Measurements from ENCODE around the gene CHST12.
"Not testable (repeated sequence)": the region's sequence is repeated elsewhere in the genome, so short reads cannot be mapped to it uniquely, and the experiment has no call there.

DNA sequence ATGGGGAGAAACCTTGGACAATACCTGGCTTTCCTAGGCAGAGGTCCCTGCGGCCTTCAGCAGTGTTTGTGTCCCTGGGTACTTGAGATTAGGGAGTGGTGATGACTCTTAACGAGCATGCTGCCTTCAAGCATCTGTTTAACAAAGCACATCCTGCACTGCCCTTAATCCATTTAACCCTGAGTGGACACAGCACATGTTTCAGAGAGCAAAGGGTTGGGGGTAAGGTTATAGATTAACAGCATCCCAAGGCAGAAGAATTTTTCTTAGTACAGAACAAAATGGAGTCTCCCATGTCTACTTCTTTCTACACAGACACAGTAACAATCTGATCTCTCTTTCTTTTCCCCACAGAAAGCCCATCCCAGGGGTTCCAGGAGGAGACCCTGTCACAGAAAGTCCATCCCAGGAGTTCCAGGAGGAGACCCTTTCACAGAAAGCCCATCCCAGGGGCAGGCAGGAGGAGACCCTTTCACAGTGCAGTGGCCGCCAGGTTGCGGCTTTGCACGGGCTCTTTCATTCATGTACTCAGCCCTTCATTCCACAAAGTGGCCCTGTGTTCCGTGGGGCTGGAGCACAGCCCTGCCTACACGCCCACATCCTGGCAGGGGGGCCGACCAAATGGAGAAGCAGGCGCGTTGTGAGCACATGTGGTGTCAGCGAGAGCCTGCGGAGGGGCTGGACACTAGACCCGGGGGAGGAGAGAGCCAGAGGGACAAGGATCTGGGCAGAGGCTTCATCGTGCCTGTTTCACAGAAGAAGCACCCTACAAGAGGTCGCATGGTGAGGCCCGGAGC lies 13.2 kb upstream of the CHST12 start:
- not testable (repeated sequence) for TF ChIP-seq CHD4 (IDR thresholded peaks at IDR 0.05; ENCODE audit: borderline replicate concordance); HOXB13 (CRISPR knock-in tag; IDR thresholded peaks at IDR 0.05; ENCODE audit: low read depth)

Data from A549 (cell line).